ENCODE measurements around the gene CXCL13. TPM values are rescaled to one million over a fixed set of nuclear protein-coding genes. Genes with fewer than 3 reads are reported as not detected.
"Not testable (repeated sequence)": the region's sequence is repeated elsewhere in the genome, so short reads cannot be mapped to it uniquely, and the experiment has no call there.

CXCL13 gene, protein sequence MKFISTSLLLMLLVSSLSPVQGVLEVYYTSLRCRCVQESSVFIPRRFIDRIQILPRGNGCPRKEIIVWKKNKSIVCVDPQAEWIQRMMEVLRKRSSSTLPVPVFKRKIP
- not detected in 2 replicates for total RNA-seq (2014; rRNA removed; shearing (Covaris generic))

DNA sequence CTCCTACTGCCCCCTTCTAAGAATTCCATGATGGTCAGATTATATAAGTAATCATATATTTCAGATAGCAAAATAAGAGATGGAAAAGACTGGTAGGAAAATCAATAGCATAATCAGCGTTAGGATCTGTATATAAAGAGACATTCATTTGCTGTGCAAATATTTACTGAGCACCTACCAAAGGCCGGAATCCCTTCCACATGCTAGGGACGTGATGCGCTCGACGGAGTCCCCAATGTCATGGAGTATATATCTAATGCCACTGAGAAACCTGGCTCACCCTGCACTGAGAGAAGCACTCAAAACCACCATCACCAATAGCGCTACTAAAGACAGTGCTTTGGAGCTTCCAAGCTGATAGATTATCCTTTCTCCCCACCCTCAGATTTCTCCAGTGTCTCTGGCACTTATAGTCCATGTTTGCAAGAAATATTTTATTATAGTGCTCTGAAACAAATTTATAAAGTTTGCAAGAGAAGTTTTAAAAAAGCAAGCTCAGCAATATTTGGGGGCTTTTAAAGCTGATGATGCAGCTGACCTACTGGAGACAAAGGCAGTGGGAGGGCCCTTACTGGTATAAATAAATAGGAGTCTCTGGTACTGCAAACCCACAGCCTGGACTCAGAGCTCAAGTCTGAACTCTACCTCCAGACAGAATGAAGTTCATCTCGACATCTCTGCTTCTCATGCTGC is at the start of gene CXCL13:
Gene CXCL13 (plus strand): TSS at position 611 of the 693 bp plus-strand sequence. CDS start 46 bp downstream, at position 657.
- DNase-seq (ENCODE audit: low spot score): no peak

- no peak for DNase-seq (ENCODE audit: low spot score)
These were observed 45.5 kb upstream of the CXCL13 start for GRCh38 chr4:77560170-77560569.

DNA sequence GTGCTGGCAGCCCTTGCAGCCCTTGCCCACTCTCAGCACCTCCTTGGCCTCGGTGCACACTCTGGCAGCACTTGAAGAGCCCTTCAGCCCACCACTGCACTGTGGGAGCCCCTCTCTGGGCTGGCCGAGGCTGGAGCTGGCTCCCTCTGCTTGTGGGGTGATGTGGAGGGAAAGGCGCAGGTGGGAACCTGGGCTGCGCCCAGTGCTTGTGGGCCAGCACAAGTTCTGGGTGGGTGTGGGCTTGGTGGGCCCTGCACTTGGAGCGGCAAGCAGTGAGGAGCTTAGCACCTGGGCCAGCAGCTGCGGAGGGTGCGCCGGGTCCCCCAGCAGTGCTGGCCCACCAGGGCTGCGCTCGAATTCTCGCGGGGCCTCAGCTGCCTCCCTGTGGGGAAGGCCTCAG is 43.9 kb upstream of the CXCL13 start:
- DNase-seq (ENCODE audit: low spot score): not testable (repeated sequence)

DNA sequence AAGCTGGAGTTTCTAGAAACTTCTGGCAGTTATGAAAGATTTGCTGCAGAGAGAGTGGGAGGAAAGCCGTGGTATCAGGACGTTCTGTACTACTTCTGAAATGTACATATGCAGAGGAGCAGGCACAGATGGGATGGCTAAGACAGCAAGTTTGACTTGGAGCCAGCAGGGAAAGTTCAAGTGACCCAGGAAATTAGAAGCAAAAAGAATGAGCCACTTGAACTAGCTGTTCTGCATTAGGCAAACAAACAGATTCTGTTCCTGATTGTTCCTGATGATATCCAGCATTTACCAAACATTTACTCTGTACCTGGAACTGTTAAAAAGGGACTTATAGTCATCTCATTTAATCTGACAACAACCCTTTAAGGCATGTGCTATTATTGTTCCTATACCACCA is 41.4 kb upstream of the CXCL13 start:
- no peak for DNase-seq (ENCODE audit: low spot score)

DNA sequence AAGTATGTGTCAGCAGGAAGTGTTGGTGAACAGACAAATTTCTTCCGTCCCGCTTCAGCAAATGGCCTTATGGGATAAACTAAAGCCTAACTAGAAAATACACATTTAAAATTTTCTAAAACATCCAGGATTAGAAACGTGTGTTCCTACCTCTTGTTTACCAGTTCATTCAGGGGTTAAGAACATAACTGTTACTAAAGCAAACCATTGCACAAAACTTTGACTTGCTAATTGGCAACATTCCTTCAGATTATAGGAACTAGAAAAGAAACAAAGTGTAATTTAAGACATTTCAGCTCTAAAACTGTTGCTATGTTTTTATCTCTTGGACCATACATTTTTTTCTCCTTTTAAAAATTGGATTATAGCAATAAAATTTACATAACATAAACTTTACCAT is 39.5 kb upstream of the CXCL13 start:
- DNase-seq (ENCODE audit: low spot score): no peak

GRCh38 chr4:77567549-77567948 is 38.1 kb upstream of the CXCL13 start:
- no peak for DNase-seq (ENCODE audit: low spot score)

DNA sequence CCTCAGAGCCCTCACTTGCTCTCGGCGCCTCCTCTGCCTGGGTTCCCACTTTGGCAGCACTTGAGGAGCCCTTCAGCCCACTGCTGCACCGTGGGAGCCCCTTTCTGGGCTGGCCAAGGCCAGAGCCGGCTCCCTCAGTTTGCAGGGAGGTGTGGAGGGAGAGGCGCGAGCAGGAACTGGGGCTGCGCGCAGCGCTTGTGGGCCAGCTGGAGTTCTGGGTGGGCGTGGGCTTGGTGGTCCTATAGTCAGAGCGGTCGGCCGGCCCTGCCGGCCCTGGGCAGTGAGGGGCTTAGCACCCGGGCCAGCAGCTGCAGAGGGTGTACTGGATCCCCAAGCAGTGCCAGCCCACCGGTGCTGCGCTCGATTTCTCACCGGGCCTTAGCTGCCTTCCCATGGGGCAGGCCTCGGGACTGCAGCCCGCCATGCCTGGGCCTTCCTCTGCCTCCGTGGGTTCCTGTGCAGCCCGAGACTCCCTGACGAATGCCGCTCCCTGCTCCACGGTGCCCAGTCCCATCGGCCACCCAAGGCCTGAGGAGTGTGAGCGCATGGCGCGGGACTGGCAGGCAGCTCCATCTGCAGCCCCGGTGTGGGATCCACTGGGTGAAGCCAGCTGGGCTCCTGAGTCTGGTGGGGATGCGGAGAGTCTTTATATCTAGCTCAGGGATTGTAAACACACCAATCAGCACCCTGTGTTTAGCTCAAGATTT is 35.0 kb upstream of the CXCL13 start:
- DNase-seq (ENCODE audit: low spot score): not testable (repeated sequence)

DNA sequence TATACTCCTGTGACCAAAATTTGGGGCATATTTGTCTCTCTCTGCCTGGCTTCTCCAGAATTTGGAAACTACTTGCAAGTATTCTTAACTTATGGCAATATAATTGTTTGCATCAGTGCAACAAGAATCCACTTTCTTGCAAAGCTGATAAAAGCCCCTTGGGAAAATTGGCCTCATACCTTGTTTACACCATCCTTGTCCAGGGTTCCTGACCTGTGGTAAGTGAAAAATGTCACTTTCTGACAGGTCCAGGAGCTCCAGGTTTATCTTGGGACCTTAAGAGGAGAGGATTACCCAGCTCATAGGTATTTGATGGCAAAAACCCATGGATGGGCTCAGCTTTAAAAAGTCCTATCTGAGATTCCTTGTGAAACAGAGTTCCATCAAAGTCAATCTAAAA is 29.3 kb upstream of the CXCL13 start:
- no peak for DNase-seq (ENCODE audit: low spot score)

GRCh38 chr4:77578145-77578544 is 27.5 kb upstream of the CXCL13 start:
- no peak for DNase-seq (ENCODE audit: low spot score)

- no peak for DNase-seq (ENCODE audit: low spot score)
These were observed 26.1 kb upstream of the CXCL13 start for GRCh38 chr4:77579406-77580076.

DNA sequence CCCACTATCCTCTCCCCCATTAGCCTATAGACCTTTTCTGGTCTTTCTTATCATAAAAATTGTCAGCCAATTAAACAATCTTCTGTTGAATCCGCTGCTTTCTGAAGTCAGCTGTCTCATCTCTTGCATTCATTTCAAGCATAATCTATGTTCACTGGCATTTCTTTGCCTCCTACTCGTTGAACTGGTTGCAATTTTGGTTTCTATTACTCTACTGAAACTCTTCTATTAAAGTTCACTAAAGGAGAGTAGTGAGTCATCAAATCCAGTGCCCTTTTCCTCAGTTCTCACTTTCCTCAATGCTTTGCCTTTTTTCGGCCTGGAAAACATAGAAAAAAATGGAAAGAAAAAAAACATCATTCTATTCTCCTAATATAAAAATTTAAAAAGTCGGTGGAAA is 23.9 kb upstream of the CXCL13 start:
- DNase-seq (ENCODE audit: low spot score): no peak

- no peak for DNase-seq (ENCODE audit: low spot score)
These were observed 23.5 kb upstream of the CXCL13 start for GRCh38 chr4:77582156-77582555.

- no peak for DNase-seq (ENCODE audit: low spot score)
These were observed 22.9 kb upstream of the CXCL13 start for GRCh38 chr4:77582711-77583110.

DNA sequence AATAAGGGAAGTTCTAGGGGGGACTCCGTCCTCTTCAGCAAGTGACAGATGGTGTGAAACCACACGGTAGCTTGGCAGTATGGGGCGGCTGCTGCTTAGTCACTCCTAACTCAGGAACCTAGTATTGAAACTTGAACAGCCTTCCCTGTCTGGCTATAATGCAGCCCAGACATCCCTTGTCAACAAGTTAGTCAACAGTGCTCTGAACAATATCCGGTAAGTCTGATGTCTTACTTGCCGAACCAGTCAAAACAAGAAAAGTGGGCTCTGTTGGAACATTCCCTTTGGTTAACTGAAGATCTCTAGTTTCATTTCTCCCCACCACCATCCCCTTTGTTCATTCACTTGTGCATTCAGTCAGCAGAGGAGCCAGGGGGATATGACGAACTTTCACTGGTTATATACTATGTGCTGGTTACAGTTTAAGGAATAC is 18.7 kb upstream of the CXCL13 start:
- DNase-seq (ENCODE audit: low spot score): no peak

- no peak for DNase-seq (ENCODE audit: low spot score)
These were observed 15.1 kb upstream of the CXCL13 start for GRCh38 chr4:77590482-77590881.

DNA sequence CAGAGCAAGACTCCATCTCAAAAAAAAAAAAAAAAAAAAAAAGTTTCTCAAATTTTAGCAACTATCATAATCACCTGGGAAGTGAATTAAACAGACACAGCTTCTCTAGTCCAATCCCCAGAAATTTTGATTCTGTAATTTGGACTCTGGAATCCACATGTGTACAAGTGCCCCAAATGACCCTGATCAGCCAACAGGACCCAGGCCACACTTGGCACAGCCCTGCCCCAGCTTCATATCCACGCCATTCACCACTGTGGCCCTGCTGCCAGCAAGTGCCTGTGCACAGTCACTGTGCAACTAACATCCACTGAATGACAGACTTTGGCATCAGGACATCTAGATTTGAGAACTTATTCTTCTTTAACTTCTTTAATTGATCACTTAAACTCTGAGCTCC is 14.1 kb upstream of the CXCL13 start:
- DNase-seq (ENCODE audit: low spot score): no peak

DNA sequence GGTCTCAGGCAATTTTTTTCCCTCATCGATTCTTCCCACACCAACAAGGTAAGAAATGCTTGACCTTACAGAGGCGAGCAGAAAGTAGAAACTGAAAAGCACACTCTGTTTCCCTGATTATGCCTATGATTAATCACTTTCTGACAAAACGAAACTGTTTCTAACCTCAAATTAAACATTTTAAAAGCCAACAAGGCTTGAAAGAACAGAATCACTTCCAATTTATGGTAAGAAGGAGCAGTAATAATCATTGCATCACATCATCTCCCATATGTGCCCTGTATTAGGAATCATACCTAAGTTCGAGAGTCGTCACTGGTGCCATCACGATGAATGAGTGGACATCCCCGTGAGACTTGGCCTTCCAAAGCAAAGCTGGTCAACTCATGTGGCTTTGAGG is 12.5 kb upstream of the CXCL13 start:
- DNase-seq (ENCODE audit: low spot score): no peak

GRCh38 chr4:77593993-77594392 is 11.6 kb upstream of the CXCL13 start:
- no peak for DNase-seq (ENCODE audit: low spot score)

DNA sequence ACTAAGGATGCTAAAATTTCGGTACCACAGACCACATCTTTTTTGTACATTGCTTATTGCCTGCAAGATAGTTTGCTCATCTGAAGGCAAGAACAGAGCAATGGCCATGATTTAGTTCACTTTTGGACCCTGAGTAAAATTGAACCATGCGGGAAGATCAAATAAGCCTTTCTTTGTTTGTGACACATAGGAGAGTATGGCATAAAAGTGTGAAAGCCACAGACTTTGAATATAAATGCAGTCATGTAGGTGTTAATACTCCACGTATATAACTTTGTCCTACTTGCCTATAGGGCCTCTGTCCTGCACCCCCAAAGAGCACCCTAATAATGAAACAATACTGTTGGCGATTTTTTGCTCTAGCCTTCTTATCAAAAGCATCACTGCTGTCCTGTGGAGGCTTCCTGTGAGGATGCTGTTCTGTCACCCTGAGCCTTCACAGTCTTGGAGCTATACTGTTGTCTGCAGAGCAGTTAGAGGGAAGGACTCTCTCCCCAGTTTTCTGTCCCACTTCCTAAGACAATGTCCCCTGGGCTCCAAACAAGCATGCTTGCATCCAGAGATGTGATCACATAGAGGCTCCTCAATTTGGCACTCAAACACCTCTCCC is 10.2 kb upstream of the CXCL13 start:
- no peak for DNase-seq (ENCODE audit: low spot score)

GRCh38 chr4:77599378-77599777 is 6.2 kb upstream of the CXCL13 start:
- peak; percentile 60 for DNase-seq (ENCODE audit: low spot score)

- DNase-seq (ENCODE audit: low spot score): peak; percentile 52
These were observed 4.8 kb upstream of the CXCL13 start for GRCh38 chr4:77600521-77601451.
